ENCODE data around the gene AGMAT.
A peak's percentile ranks its signal among the peaks of the same experiment; 100 is the strongest.

The AGMAT gene

DNA sequence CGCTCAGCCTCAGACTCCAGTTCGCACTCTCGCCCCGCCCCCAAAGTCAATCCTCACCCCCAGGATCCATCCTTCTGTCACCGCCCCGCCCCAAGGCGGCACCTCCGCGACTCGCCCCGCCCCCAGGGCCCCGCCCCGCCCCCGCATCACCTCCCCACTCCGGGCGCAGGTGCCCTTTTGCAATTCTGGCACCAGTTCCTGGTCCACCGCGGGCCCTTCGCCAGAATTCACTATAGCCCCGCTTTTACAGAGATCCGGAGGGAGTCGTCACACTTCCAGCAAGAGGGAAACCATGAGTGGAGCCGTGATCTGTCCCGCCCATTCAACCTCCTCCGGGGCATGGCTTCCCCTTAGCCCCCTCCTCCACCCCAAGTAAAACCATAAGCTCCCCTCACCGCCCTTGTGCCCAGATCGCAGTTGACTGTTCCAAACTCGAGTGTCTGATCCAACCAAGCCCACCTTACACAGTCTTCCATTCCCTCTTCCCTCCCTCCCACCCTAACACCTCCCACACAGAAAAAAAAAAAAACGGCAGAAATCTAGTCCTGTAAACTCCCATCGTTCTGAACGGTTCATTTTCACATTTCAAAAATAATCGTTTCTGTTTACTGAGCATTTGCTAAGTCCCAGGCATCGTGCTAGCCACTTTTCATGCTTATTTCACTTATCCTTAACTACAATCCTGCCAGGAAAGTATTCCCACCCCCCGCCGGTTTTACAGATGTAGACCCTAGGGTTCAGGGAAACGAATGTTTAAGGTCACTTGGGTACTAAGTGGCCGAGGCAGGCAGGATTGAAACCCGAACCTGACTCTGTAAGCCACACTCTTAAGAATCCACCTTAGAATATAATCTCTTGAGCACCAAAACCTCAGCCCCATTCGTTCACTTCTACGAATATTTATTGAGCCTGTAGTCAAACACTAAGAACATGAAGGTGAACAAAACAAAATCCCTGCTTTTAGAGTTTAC is 59.5 kb downstream of the AGMAT start:
- TF ChIP-seq, protein P1, sequence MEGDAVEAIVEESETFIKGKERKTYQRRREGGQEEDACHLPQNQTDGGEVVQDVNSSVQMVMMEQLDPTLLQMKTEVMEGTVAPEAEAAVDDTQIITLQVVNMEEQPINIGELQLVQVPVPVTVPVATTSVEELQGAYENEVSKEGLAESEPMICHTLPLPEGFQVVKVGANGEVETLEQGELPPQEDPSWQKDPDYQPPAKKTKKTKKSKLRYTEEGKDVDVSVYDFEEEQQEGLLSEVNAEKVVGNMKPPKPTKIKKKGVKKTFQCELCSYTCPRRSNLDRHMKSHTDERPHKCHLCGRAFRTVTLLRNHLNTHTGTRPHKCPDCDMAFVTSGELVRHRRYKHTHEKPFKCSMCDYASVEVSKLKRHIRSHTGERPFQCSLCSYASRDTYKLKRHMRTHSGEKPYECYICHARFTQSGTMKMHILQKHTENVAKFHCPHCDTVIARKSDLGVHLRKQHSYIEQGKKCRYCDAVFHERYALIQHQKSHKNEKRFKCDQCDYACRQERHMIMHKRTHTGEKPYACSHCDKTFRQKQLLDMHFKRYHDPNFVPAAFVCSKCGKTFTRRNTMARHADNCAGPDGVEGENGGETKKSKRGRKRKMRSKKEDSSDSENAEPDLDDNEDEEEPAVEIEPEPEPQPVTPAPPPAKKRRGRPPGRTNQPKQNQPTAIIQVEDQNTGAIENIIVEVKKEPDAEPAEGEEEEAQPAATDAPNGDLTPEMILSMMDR (IDR thresholded peaks at IDR 0.05), result peak; percentile 29
- Histone ChIP-seq H3K27ac (peak overlapping the region; percentile 99), H3K27me3 (no peaks in the 10 kb centered on the region), H3K36me3 (no peaks in the 10 kb centered on the region), H3K9me3 (no peaks in the 10 kb centered on the region), H3K4me3 (ENCODE audit: low read depth in 1 of 2, low read length in 1 of 2) (peak overlapping the region; percentile 81 to 88), H3K4me1 (ENCODE audit: control insufficient read depth in 1 of 2, insufficient read depth in 1 of 2, low read depth in 1 of 2, low read length in 1 of 2) (peaks cover 34 to 39% of the 10 kb centered on the region in 2 experiments)

DNA sequence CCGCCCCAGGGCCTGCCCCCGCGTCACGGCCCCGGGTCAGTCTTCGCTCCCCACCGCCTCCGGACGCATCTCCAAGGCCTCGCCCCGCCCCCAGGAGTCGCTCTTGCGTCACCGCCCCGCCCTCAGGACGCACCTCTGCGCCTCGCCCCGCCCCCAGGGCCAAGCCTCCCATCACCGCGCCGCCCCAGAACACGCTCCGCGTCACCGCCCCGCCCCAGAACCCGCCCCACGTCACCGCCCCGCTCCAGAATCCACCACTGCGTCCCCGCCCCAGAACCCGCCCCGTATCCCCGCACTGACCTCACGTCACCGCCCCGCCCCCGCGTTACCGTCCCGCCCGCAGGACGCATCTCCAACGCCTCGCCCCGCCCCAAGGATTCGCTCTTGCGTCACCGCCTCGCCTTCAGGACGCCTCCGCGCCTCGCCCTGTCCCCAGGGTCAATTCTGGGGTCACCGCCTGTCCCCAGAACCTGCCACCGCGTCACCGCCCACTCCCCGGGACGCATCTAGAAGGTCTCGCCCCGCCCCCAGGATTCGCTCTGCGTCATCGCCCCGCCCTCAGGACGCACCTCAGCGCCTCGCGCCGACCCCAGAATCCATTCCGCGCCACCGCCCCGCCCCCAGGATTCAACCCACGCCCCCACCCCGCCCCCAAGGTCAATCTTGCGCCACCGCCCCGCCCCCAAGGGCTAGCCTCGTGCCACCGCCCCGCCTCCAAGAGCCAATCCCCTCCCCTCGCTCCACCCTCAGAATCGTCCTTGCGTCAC is 60.4 kb downstream of the AGMAT start:
- Histone ChIP-seq H3K27me3 (no peaks in the 10 kb centered on the region), H3K36me3 (no peaks in the 10 kb centered on the region), H3K27ac (peak overlapping the region; percentile 99), H3K9me3 (no peaks in the 10 kb centered on the region), H3K4me1 (ENCODE audit: control insufficient read depth in 1 of 2, insufficient read depth in 1 of 2, low read depth in 1 of 2, low read length in 1 of 2) (peaks cover 34 to 39% of the 10 kb centered on the region in 2 experiments), H3K4me3 (ENCODE audit: low read depth in 1 of 2, low read length in 1 of 2) (peak overlapping the region; percentile 75 to 81)
- TF ChIP-seq, protein P1 (IDR thresholded peaks at IDR 0.05), result peak; percentile 34

DNA sequence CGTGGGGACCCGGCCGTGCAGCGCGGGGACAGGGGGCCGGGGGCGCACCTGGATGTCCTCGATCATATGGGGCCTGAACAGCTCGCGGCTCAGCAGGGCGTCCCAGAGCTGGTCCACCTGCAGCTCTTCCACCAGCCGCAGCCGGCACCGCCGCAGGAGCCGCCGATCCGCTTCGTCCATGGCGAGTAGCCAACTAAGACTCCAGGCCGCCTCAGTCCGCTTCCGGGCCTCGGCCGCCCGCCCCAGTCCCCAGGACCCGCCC is 60.9 kb downstream of the AGMAT start, which contains the start of gene CASP9:
TSS of gene CASP9 (minus strand) at position 195 of the 262 bp plus-strand sequence. CDS start at position 180, 15 bp downstream.
- H3K27me3 ChIP-seq, result no peaks in the 10 kb centered on the region
- H3K9me3 ChIP-seq, result no peaks in the 10 kb centered on the region
- peak within 1 kb of the TSS; percentile 99 for H3K27ac ChIP-seq
- TF ChIP-seq, protein P1 (IDR thresholded peaks at IDR 0.05), result no peak
- H3K4me3 ChIP-seq (ENCODE audit: low read depth in 1 of 2, low read length in 1 of 2), result peak within 1 kb of the TSS; percentile 81 to 88
- H3K4me1 ChIP-seq (ENCODE audit: control insufficient read depth in 1 of 2, insufficient read depth in 1 of 2, low read depth in 1 of 2, low read length in 1 of 2), result peaks cover 34 to 39% of the 10 kb centered on the region in 2 experiments
- H3K36me3 ChIP-seq, result no peaks in the 10 kb centered on the region

DNA sequence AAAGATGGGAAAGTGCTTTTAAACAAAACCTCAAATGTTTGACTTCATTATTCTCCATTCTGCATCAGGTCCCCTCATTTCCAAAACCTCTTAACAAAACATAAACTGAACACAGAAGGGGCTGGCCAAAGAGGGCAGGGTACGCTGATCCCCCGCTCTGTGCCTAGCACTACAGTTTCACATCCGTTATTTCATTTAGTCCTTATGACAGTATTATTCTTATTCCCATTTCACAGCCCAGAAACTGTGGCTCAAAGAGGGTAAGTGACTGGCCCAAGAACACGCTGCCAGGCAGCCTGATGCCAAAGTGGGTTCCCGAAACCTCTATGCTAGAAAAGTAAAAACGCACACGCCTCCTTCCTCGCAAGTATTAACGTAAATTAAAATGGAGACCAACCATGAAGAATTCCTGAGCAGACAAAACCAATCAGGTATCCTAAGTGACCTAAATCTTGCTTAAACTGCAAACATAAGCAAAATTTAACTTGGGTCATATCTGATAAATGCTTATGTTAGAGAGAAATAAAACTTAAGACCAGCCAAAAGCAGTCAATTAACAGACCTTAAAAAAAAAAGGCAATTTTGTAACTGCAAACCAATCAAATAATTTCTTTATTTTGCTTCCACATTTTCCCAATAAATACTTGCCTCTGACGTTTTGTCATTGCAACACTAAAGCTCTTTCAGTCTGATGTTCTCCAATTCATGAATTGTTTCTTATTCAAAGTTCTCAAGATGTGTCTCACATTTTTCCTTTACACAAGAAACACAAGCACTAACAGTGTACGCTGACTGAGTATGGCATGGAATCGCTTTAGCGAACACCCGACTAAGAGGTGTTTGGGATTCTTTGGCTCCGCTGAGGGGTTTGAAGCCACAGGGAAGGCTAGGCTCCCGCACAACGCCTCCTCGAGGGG is 61.5 kb downstream of the AGMAT start:
- H3K4me1 ChIP-seq (ENCODE audit: control insufficient read depth in 1 of 2, insufficient read depth in 1 of 2, low read depth in 1 of 2, low read length in 1 of 2), result peaks cover 34 to 39% of the 10 kb centered on the region in 2 experiments
- no peaks in the 10 kb centered on the region for H3K9me3 ChIP-seq
- TF ChIP-seq, protein P1 (IDR thresholded peaks at IDR 0.05), result no peak
- peak overlapping the region; percentile 99 for H3K27ac ChIP-seq
- H3K27me3 ChIP-seq, result no peaks in the 10 kb centered on the region
- H3K4me3 ChIP-seq (ENCODE audit: low read depth in 1 of 2, low read length in 1 of 2), result peak overlapping the region; percentile 65 to 75
- H3K36me3 ChIP-seq, result no peaks in the 10 kb centered on the region

DNA sequence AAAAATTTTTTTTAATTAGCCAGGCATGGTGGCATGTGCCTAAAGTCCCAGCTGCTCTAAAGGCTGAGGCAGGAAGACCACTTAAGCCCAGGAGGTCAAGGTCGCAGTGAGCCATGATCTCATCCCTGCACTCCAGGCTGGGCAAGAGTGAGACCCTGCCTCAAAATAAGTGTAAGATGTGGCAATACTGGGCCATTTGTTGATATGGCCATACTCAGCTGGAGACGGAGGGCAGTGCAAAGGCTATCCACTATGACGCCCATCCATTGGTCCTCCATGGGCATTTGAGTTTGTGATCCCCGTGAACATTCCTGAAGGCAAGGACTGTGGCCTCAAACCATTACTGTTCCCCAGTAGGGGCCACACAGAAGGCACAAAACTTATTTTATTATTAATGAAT is 62.3 kb downstream of the AGMAT start:
- H3K27ac ChIP-seq, result peak overlapping the region; percentile 99
- H3K27me3 ChIP-seq, result no peaks in the 10 kb centered on the region
- H3K4me3 ChIP-seq (ENCODE audit: low read depth in 1 of 2, low read length in 1 of 2), result no peak overlapping the region
- H3K36me3 ChIP-seq, result peaks cover 6% of the 10 kb centered on the region
- peaks cover 32 to 34% of the 10 kb centered on the region in 2 experiments for H3K4me1 ChIP-seq (ENCODE audit: control insufficient read depth in 1 of 2, insufficient read depth in 1 of 2, low read depth in 1 of 2, low read length in 1 of 2)
- TF ChIP-seq, protein P1 (IDR thresholded peaks at IDR 0.05), result no peak
- no peaks in the 10 kb centered on the region for H3K9me3 ChIP-seq
